H1 (cell line): Measurements from ENCODE around the gene CXXC4. TPM values are rescaled to one million over a fixed set of nuclear protein-coding genes. Genes with fewer than 3 reads are reported as not detected.

ENCODE experiments used
- CHD7 ChIP-seq: fragments of 300-600 bp; sonication (generic); IDR thresholded peaks from 2 replicates; pipeline ENCODE4 v1.7.1; 2012; ENCODE audit warnings: low read length, moderate library complexity, mild to moderate bottlenecking, inconsistent platforms; ENCODE audit not compliant: insufficient replicate concordance
- CTBP2 ChIP-seq: IDR thresholded peaks from 2 replicates; pipeline ENCODE4 v1.7.0; 2011; ENCODE audit warnings: borderline replicate concordance, mild to moderate bottlenecking, moderate library complexity, mixed read lengths, low read length; ENCODE audit not compliant: insufficient read depth, insufficient read length
- JUN ChIP-seq: IDR thresholded peaks from 2 replicates; pipeline ENCODE4 v1.6.1; 2011; ENCODE audit warnings: low read depth, mild to moderate bottlenecking, improper control_type of control experiment, low read length
- polyA plus RNA-seq, 7 experiments: library from polyadenylated mRNA; depleted of rRNA in 3 of 7; stranded (reverse) in 5 of 7; unstranded in 2 of 7; fragments of >200 nt in 5 of 7; fragments of 200-250 nt in 2 of 7; gene quantifications; 1 replicate in 5 of 7; 2 replicates in 1 of 7; 4 replicates in 1 of 7; pipeline versions ENCODE4 v1.2.1 to v1.2.3, GENCODE V29; 2011 to 2013; ENCODE audit warnings: missing spikeins in 2 of 7, mixed read lengths in 2 of 7
- total RNA-seq: library from RNA; stranded (reverse); fragmentation: NEBNext Ultra II Directional; extraction: Animal tissue kit (Norgen Biotek cat#: 25700); gene quantifications from 2 replicates; pipeline ENCODE4 v1.2.1, GENCODE V29; 2021

The CXXC4 gene
- total and polyA plus RNA-seq, 2 of the 8 experiments (the other 6 are each of a cell fraction or from before 2014, with no cell fraction given), result 1.3 to 1.8 TPM

GRCh38 chr4:104444685-104445084 lies 50.0 kb downstream of the CXXC4 start (continued):
- TF ChIP-seq CHD7 (no peak), CTBP2 (no peak), JUN (no peak)
